CD14-positive monocyte (primary cell): Measurements from ENCODE around the gene CNTFR. TPM values are rescaled to one million over a fixed set of nuclear protein-coding genes. Genes with fewer than 3 reads are reported as not detected.

ENCODE experiments used
- DNase-seq, 3 donors: peaks; one replicate each; pipeline ENCODE4 v3.0.0-alpha.2; 2011 to 2022
- H2AFZ ChIP-seq: 2 replicates; pipeline ENCODE4 v1.6.0; 2012; ENCODE audit warnings: mild to moderate bottlenecking, low read depth, low read length, inconsistent platforms; ENCODE audit not compliant: insufficient read depth, poor library complexity, severe bottlenecking
- H3K27ac ChIP-seq, 2 donors: 1 replicate in 1 of 2; 2 replicates in 1 of 2; pipeline ENCODE4 v1.5.1; 2012 to 2013; ENCODE audit warnings: low read length in 2 of 2, control low read depth in 1 of 2, inconsistent platforms in 1 of 2, low read depth in 1 of 2, mild to moderate bottlenecking in 1 of 2
- H3K27me3 ChIP-seq, 2 donors: one replicate each; pipeline versions ENCODE4 v1.6.0 to v1.6.1; 2011 to 2013; ENCODE audit warnings: low read length in 2 of 2; ENCODE audit not compliant: control insufficient read depth in 2 of 2, insufficient read depth in 2 of 2
- H3K36me3 ChIP-seq, 2 donors: replicated peaks in 1 of 2; 1 replicate in 1 of 2; 2 replicates in 1 of 2; pipeline versions ENCODE4 v1.5.1 to v1.6.1; 2012 to 2013; ENCODE audit warnings: low read length in 2 of 2, control low read depth in 1 of 2, inconsistent platforms in 1 of 2, mild to moderate bottlenecking in 1 of 2; ENCODE audit not compliant: insufficient read depth in 2 of 2, control insufficient read depth in 1 of 2
- H3K4me1 ChIP-seq, 2 donors: 1 replicate in 1 of 2; 2 replicates in 1 of 2; pipeline versions ENCODE4 v1.5.1 to v1.6.1; 2012 to 2013; ENCODE audit warnings: low read length in 2 of 2, control low read depth in 1 of 2, inconsistent platforms in 1 of 2, mild to moderate bottlenecking in 1 of 2, moderate library complexity in 1 of 2; ENCODE audit not compliant: insufficient read depth in 2 of 2, control insufficient read depth in 1 of 2
- H3K4me2 ChIP-seq: replicated peaks from 2 replicates; pipeline ENCODE3; 2012; ENCODE audit warnings: low read length, moderate library complexity, mild to moderate bottlenecking; ENCODE audit not compliant: poor library complexity, severe bottlenecking; ENCODE audit errors: extremely low read depth
- H3K4me3 ChIP-seq, 3 experiments: fragments of 200-600 bp in 1 of 3; sonication (generic) in 1 of 3; replicated peaks in 1 of 3; 1 replicate in 2 of 3; 2 replicates in 1 of 3; pipeline ENCODE4 v1.5.1; 2011 to 2013; ENCODE audit warnings: low read length in 3 of 3, mild to moderate bottlenecking in 3 of 3, control low read depth in 2 of 3, low read depth in 2 of 3, inconsistent platforms in 1 of 3, moderate library complexity in 1 of 3
- H3K79me2 ChIP-seq: 2 replicates; pipeline ENCODE4 v1.6.0; 2012; ENCODE audit warnings: mild to moderate bottlenecking, control low read depth, inconsistent platforms, low read length, moderate library complexity; ENCODE audit not compliant: insufficient read depth
- H3K9ac ChIP-seq: 2 replicates; pipeline ENCODE4 v1.6.0; 2017; ENCODE audit warnings: low read length, mild to moderate bottlenecking; ENCODE audit not compliant: insufficient read depth, poor library complexity, severe bottlenecking
- H3K9me3 ChIP-seq, 2 donors: replicated peaks in 1 of 2; 1 replicate in 1 of 2; 2 replicates in 1 of 2; pipeline versions ENCODE4 v1.5.1 to v1.6.1; 2012 to 2013; ENCODE audit warnings: low read length in 2 of 2, control low read depth in 1 of 2; ENCODE audit not compliant: control insufficient read depth in 1 of 2, insufficient read depth in 1 of 2
- H4K20me1 ChIP-seq: 2 replicates; pipeline ENCODE4 v1.6.0; 2012; ENCODE audit warnings: mild to moderate bottlenecking, low read length, control low read depth, moderate library complexity; ENCODE audit not compliant: insufficient read depth
- H3K27ac Mint-ChIP-seq, 7 donors: one replicate each; pipeline ENCODE4 v1.8.0; 2020; ENCODE audit warnings: mild to moderate bottlenecking in 7 of 7, mixed read lengths in 7 of 7, moderate library complexity in 6 of 7, inconsistent platforms in 2 of 7
- H3K27me3 Mint-ChIP-seq, 3 donors: one replicate each; pipeline ENCODE4 v1.8.0; 2021 to 2022; ENCODE audit warnings: low read depth in 3 of 3, mild to moderate bottlenecking in 3 of 3, mixed read lengths in 3 of 3, moderate library complexity in 3 of 3, inconsistent platforms in 1 of 3
- H3K36me3 Mint-ChIP-seq, 2 donors: one replicate each; pipeline ENCODE4 v1.8.0; 2020; ENCODE audit warnings: mixed read lengths in 2 of 2, inconsistent platforms in 1 of 2, mild to moderate bottlenecking in 1 of 2
- H3K4me1 Mint-ChIP-seq: one replicate; pipeline ENCODE4 v1.8.0; 2020; ENCODE audit warnings: mild to moderate bottlenecking, mixed read lengths
- H3K4me3 Mint-ChIP-seq, 2 donors: one replicate each; pipeline ENCODE4 v1.8.0; 2020; ENCODE audit warnings: mild to moderate bottlenecking in 2 of 2, mixed read lengths in 2 of 2, moderate library complexity in 1 of 2
- H3K9me3 Mint-ChIP-seq, 7 donors: one replicate each; pipeline ENCODE4 v1.8.0; 2020 to 2022; ENCODE audit warnings: mixed read lengths in 7 of 7, mild to moderate bottlenecking in 6 of 7, moderate library complexity in 6 of 7, inconsistent platforms in 2 of 7
- WGBS: methylation state at CpG from one replicate; pipeline ENCODE4 v1.1.5; 2013; ENCODE audit warnings: missing lambda C conversion rate; ENCODE audit not compliant: insufficient coverage; 5-methylcytosine and 5-hydroxymethylcytosine counted together
- intact Hi-C, 2 donors: fragments of 100-400 bp; cut with micrococcal nuclease; formaldehyde crosslinking; loops; one replicate each; pipeline versions ENCODE4 v1.15.0 to v1.15.1; 2023
- polyA plus RNA-seq, 3 donors: library from polyadenylated mRNA; depleted of rRNA in 1 of 3; unstranded in 2 of 3; stranded (reverse) in 1 of 3; fragments of 300-500 nt in 2 of 3; fragments of >200 nt in 1 of 3; fragmentation: Illumina TruSeq in 2 of 3; gene quantifications; 1 replicate in 2 of 3; 2 replicates in 1 of 3; pipeline ENCODE4 v1.2.3, GENCODE V29; 2012 to 2021
- TF ChIP-seq, protein P1 (sequence below): fragments of 200-600 bp; IDR thresholded peaks from one replicate; pipeline ENCODE4 v1.8.0; 2022; ENCODE audit warnings: antibody characterized with exemption, mild to moderate bottlenecking

CNTFR gene
- polyA plus RNA-seq, 3 donors, result not detected

GRCh38 chr9:34508951-34509350, 80.6 kb downstream of the CNTFR start:
- Mint-ChIP-seq H3K4me1 (no peaks in the 10 kb centered on the region), H3K4me3 (no peak overlapping the region), H3K36me3 (no peaks in the 10 kb centered on the region), H3K9me3 (no peaks in the 10 kb centered on the region), H3K27me3 (peaks cover 3 to 10% (median 3%) of the 10 kb centered on the region in 3 donors), H3K27ac (no peak overlapping the region)
- H3K79me2 ChIP-seq, result no peaks in the 10 kb centered on the region
- DNase-seq, result no peak
- no peak overlapping the region for H3K4me2 ChIP-seq
- H3K9me3 ChIP-seq, result no peaks in the 10 kb centered on the region
- no peak overlapping the region for H3K9ac ChIP-seq
- H3K4me1 ChIP-seq, result no peaks in the 10 kb centered on the region
- H3K27ac ChIP-seq, result no peak overlapping the region
- H3K27me3 ChIP-seq, result no peaks in the 10 kb centered on the region
- H3K4me3 ChIP-seq, result no peak overlapping the region
- H3K36me3 ChIP-seq, result no peaks in the 10 kb centered on the region
- WGBS, result 95% methylated on average over 2 of the region's 3 CpGs
- TF ChIP-seq, protein P1, sequence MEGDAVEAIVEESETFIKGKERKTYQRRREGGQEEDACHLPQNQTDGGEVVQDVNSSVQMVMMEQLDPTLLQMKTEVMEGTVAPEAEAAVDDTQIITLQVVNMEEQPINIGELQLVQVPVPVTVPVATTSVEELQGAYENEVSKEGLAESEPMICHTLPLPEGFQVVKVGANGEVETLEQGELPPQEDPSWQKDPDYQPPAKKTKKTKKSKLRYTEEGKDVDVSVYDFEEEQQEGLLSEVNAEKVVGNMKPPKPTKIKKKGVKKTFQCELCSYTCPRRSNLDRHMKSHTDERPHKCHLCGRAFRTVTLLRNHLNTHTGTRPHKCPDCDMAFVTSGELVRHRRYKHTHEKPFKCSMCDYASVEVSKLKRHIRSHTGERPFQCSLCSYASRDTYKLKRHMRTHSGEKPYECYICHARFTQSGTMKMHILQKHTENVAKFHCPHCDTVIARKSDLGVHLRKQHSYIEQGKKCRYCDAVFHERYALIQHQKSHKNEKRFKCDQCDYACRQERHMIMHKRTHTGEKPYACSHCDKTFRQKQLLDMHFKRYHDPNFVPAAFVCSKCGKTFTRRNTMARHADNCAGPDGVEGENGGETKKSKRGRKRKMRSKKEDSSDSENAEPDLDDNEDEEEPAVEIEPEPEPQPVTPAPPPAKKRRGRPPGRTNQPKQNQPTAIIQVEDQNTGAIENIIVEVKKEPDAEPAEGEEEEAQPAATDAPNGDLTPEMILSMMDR, result no peak
- no peaks in the 10 kb centered on the region for H4K20me1 ChIP-seq
- H2AFZ ChIP-seq, result no peak overlapping the region
- intact Hi-C loops, result no loop called here

DNA sequence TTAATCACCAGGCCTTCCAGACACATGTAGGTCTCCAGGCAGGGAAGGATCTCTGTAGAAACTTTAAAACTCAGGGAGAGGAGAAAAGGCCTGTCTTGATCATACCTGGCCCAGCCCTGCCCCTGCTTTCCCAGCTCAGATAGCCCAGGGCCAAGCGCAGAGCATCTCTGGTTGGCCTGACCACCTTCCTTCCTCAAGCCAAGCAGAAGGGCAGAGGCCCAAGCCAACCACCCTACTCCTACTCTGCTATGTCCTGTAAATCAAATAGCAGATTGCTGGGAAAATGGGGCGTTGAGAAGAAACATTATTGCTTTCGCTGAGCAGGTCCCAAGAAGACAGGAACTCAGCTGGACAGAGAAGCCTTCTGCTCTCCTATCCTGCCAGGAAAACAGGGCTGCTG, 81.1 kb downstream of the CNTFR start:
- no peaks in the 10 kb centered on the region for H3K9me3 ChIP-seq
- H3K4me1 Mint-ChIP-seq, result no peaks in the 10 kb centered on the region
- no peaks in the 10 kb centered on the region for H3K9me3 Mint-ChIP-seq

More for the DNA sequence above, 81.1 kb downstream of the CNTFR start:
- Mint-ChIP-seq H3K27ac (no peak overlapping the region), H3K27me3 (peaks cover 3 to 10% (median 6%) of the 10 kb centered on the region in 3 donors), H3K36me3 (no peaks in the 10 kb centered on the region), H3K4me3 (no peak overlapping the region)
- Histone ChIP-seq H3K4me3 (no peak overlapping the region), H2AFZ (no peak overlapping the region), H3K4me1 (no peaks in the 10 kb centered on the region), H4K20me1 (no peaks in the 10 kb centered on the region), H3K27ac (no peak overlapping the region), H3K9ac (no peak overlapping the region), H3K36me3 (no peaks in the 10 kb centered on the region), H3K79me2 (no peaks in the 10 kb centered on the region), H3K27me3 (no peaks in the 10 kb centered on the region), H3K4me2 (no peak overlapping the region)
- TF ChIP-seq, protein P1, result no peak
- WGBS, result no CpG with 5 or more reads among the region's 3 CpGs
- DNase-seq, result no peak
- intact Hi-C loops, result no loop called here
